HG03378 (cell line): Measurements from ENCODE around the gene ARHGEF38.

ENCODE experiments used
- ATAC-seq: cut with Tn5 transposase; IDR thresholded peaks from one replicate; pipeline ENCODE4 v1.9.1; 2021; ENCODE audit warnings: mild to moderate bottlenecking, moderate library complexity; ENCODE audit not compliant: unreplicated experiment

The ARHGEF38 gene, protein sequence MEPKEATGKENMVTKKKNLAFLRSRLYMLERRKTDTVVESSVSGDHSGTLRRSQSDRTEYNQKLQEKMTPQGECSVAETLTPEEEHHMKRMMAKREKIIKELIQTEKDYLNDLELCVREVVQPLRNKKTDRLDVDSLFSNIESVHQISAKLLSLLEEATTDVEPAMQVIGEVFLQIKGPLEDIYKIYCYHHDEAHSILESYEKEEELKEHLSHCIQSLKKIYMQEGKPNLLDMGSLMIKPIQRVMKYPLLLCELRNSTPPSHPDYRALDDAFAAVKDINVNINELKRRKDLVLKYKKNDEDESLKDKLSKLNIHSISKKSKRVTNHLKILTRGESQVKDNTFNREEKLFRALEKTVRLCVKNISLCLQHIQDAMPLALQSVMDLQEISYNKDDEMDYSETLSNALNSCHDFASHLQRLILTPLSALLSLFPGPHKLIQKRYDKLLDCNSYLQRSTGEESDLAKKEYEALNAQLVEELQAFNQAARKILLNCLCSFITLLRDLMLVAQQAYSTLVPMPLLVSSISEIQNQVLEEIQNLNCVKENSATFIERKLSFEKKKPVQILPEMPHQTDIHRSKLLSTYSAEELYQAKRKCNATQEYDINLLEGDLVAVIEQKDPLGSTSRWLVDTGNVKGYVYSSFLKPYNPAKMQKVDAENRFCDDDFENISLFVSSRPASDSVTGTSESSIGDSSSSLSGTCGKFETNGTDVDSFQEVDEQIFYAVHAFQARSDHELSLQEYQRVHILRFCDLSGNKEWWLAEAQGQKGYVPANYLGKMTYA

DNA sequence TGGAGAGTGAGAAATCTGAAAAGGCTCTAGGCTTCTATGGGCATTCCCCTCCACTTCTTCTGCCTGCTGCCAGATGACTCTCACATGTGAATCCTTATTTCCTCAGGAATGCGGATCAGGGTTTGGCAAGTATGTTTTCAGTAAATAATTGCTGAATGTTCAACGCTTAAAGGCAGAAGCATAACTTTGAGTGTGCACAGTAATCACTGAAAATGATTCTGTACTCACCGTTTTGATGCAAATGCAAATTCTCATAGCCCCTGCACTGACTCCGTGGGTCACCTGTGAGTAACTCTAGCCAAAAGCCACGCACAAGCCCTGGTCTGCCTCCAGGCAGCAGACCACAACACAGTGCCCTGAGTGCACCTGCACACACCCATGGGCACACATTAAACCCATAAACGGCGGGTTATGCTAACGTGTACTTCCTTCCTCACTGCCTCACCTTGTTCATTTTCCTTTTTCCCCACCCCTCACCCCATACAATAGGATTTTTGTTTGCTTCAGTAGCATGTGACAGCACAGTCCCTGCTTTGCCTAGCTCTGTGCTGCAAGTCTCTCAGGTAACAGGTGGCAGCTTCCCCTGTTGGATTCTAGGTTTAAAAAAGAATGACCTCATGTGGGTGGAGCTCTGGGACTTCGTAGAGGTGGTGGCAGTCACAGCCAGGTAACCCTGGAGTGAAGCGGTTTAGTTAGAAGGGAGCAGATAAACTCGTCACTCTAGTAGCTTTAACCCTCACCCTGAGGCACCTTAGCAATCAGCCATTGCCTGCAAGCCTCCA lies at the start of gene ARHGEF38:
Gene ARHGEF38, plus strand, starts transcription at position 656 of the 782 bp plus-strand sequence. CDS start 146 bp downstream, outside the sequence.
- ATAC-seq: no peak

DNA sequence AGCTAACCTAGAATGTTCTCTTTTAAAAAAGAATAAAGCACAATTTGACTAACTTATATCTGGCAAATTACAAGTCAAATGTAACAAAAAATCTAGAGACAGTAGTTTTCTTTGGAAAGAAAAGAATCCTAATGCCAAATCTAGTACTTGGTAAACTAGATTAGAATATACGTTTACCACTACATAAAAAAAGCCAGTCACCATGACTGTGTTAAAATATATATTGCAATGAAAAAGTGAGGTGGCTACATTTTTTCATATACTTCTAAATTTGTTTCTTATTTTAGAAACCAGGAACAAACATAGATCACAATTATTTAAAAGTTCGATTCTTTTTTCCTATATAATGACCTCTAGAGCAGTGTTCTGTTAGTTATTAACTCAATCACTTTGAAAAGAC lies 48.9 kb upstream of the ARHGEF38 start:
- ATAC-seq: no peak

DNA sequence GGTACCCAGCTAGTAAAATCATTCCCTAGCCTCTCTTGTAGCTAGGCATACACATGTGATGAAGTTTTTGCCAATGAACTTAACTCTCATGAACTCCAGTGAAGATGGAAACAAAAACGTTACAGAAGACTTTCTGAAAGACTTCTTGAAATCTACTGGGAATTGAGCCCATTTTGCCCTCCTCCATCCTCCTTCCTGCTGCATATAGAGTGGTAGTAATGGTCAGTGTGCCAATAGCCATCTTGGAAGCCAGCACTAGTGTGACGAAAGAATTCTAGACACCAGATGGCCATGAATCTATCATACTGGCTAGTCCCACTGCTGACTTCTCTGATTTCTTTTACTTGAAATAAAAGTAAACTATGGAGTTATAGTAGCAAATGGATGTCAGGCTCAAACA lies 47.7 kb upstream of the ARHGEF38 start:
- ATAC-seq: no peak

DNA sequence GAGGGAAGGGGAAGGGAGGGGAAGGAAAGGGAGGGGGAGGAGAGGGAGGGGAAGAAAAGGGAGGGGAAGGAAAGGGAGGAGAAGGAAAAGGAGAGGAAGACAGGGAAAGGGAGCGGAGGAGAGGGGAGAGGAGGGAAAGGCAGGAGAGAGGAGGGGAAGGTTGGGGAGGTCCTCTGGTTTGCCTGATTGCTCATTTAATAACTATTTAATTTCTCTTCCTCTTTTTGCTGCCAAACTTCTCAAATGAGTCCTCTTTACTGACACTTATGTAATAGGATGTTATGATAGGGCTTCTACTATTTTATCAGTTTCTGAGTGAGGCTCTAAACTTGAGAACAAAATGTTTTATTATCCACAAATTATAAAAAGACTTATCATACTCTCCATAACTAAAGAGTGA lies 43.1 kb upstream of the ARHGEF38 start:
- ATAC-seq: peak; percentile 99

DNA sequence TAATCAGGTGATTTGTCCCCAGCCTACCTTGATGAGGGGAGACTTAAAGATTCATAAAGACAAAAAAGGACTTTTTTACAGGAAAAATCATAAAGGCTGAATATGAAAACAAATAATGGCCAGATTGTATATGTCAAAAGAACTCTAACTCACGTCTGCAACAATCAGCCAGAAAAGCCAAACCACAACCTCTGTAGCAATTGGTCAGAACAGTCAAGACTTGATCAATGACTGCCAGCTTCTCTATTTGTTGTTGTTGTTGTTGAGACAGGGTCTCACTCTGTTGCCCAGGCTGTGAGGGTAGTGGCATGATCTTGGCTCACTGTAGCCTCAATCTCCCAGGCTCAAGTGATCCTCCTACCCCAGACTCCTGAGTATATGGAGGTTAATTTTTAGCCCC lies 42.7 kb upstream of the ARHGEF38 start:
- peak; percentile 32 for ATAC-seq

DNA sequence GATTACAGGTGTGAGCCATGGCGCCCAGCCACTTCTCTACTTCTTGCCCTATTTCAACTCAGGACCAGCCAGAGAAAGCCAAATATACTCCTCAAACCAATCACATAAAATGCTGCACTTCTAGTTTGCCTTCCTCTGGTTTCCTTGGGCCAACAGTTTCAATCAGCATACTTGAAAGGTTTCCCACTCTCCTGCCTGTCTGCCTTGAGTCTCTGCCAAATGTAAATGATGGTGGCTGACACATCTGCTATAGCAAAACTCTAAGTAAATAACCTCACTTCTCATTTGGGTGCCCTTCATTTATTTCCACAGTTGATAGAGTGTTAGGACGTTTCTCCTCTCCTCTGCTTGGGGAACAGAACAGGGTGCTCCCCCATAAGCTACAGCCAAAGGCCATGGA lies 42.2 kb upstream of the ARHGEF38 start:
- ATAC-seq: no peak

DNA sequence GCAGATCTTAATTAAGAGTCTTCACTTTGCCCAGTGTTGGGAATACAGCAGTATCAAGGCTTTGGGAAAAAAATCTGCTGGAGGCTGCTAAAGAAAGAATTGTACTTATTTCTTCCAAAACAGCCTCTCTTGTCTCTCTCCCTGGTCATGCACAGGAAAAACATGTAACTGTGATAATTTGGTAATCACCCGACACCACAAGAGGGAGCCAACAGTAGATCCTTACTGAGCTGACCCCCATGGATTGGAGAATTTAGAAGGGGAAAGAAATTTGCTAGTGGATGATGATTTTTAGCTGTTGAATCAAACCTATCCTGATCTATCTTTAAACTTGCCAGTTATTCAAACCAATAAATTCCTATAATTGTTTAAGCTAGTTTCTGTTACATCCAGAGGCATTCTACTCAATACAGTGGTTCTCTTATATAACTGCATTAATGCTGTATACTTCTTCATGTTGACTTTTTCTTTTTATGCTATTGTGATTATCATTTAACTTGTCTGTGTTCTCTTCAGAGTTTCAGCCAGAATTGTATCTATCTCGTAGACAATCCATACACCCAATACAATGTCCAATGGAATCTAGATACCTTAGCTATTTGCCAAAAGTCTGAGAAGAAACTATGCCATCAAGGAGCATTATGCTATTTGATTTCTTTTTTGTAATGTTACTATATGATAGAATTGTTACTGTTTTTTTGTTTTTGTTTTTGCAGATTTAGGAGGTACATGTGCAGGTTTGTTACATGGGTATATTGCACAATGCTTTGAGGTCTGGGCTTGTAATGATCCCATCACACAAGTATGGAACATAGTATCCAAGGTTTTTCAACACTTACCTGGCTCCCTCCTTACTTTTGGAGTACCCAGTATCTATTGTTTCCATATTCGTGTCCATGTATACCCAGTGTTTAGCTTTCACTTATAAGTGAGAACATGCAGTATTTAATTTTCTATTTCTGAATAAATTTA lies 31.3 kb upstream of the ARHGEF38 start:
- ATAC-seq: peak; percentile 64

DNA sequence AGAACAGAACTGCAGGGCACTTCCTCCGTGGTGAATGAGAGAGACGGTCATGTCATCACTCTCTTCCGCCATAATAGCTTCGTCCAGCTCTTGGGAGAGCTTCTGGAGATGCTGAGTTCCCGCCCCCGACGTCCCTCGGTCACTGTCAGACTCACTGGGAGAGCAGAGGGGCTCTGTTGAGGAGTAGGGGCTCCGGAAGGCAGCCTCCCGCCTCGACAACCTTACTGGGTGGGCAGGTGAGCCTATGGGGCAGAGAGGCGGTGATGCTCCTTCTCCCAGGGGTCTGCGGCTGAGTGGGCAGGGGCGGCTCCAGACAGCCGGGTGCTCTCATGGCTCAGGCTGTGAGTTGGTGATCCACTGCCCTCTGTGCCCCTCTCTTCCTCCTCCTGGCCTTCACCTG lies 25.8 kb upstream of the ARHGEF38 start:
- ATAC-seq: no peak

DNA sequence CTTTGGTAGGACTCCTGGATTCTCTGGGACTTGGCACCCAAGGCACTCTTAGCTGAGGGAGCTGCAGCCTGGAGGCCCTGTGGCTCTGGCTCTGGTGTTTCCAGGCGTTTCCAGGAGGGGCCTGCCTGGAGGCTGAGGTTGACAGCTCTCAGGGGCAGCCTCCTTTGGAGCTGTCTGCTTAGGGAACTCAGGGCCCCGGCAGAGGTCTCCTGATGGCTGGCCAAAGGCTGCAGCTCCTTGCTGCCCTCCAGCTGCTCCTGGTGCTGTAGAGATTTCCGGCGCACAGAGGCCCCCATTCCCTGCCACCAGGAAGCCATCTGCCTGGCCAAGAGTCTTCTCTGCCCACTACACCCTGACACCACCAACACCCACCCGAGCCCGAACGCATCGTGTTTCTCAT lies 25.3 kb upstream of the ARHGEF38 start:
- ATAC-seq: no peak

DNA sequence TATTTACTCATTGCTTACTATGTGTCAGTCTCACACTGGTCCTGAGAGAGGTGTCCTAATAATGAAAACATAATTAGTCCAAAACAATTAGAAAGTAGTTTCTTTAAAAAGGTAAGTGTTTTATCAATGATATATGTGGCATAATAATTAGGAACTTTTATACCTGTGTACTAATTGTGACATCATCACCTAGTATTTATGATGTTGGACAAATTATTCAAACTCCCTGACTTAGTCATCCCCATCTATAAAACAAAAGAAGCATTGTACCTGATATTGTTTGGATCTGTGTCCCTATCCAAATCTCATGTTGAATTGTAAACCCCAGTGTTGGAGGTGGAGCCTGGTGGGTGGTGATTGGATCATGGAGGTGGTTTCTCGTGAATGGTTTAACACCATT lies 15.8 kb upstream of the ARHGEF38 start:
- no peak for ATAC-seq

DNA sequence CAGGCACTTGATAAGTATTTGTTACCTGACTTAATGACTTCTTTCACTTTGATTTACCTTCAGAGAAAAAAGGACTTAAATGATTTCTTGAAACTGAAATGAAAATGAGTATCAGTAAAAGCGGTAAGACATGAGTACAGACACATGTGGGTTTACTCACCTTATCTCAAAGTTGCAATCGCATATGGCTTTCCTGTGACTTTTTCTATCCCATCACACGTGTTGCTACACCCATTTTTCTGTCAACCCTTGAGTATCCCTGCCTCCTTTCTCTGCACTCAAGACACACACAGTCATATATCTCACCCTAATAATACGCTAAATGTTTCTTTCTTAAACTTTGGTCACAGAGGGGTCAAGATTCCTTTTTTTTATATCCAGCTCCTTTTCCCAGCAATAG lies 11.0 kb upstream of the ARHGEF38 start:
- no peak for ATAC-seq

DNA sequence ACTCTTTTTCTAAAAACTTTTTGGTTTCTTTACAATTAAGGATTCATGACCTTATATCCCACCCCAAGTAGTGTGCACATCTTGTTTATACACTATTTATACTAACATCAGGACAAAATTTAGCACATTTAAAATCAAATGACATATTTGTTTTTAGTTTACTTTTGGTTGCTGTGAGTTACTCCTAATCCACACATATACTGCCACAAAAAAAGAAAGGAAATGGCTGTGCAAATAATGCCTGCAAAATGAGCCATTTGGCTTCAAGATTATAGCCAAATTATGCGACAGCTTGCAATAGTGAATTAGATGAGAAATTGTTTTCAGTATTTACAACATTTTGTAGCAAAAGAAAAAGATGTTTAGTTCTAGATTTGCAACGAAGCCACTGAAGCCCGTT lies 10.4 kb upstream of the ARHGEF38 start:
- ATAC-seq: no peak

DNA sequence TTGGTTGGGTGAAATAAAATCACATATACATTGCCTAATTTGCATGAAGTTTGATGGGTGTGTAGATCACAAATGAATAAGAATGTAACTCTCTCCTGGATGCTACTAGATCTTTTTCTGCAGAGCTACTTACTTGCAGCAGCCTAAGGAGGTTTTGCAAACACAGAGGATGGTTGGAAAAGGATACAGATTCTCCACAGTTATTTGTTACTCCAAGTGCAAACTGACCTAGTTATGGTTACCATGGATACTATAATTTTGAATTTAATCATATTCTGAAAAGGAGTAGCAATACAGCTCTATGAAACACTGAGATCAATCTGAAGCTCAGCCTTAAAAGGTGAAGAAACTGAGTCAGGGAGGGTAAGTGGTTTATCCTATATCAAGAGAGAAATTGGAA lies 9.1 kb upstream of the ARHGEF38 start:
- ATAC-seq: no peak

DNA sequence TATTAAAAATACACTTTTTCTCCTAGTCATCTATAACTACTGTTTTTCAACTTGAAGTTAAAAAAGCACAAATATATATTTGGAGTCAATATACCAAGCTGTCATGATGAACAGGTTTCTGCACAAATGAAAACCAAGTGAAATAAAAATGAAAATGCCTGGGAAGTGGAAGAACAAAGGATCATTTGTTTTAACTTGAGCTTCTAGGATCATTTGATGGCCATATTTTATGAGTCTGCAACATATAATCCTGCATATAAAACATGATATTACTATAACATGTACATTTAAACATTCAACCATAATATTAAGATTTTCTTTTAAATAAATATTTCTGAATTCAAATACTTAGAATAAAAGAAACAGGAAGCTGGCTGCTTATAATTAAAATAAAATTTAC lies 8.5 kb upstream of the ARHGEF38 start:
- ATAC-seq: no peak

DNA sequence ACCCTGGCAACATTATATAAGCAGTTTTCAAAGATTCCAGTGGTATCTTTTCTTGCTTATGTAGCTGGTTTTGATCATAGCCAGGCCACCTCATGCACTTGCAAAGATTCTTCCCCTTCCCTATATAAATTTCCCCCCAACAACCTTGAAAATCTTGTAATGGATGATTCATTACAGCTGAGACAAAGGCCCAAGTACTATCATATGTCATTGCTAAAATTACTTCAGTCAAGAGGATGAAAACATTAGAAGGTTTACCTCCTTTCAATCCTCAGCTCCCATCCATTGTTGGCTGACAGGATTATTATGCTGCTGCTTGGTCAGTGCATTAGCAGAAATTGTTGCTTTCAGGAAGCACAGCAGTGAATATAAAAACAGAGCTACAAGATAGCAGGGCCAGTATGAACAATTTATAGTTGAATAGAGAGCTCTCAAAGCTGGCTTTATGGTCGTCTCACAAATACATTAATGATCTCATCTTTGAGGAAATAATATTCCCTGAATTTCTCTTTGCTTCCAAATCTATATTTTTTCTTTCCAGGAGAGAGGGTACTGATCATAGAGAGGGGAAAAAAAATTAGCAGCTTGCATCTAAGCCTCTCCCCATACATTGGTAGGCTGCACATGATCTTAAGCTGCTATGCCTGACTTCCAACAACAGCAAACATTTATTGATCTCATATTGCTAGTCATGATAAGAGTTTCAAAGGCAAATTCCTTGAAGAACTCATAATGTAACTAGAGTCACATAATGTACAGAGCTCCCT lies 7.7 kb upstream of the ARHGEF38 start:
- ATAC-seq: no peak

DNA sequence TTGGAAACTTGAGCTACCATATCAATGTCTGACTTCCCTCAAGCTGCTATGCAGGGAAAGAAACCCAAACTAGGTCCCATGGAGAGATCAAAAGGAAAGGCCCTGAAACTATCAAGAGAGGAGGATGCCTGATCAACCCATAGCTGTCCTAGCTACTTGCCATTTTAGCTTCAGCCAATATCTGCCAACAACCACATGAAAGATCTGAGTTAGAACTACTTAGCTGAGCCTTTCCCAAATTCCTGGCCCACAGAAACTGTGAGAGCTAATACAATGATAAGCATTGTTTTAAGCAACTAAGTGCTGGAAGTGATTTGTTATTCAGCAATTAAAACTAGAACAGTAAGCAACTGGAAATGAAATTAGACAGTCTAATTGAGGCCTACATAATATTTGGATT lies 6.3 kb upstream of the ARHGEF38 start:
- ATAC-seq: no peak

DNA sequence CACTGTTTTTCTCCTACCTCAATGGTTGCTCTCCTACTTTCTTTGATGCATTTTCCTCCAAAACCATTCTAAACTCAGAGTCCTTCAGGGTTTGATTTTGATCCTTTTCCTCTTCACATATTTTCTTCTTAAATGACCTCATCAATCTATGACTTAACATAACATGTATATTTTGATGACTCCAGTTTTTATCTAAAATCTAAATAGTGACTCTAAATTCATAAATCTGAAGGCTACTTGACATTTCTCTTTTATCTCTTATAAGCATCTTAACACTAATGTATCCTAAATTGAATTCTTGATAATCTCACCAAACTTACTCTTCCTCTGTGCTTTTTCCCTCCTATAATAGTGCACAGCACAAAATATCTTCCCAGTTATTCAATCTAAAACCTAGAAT lies 4.7 kb upstream of the ARHGEF38 start:
- no peak for ATAC-seq

DNA sequence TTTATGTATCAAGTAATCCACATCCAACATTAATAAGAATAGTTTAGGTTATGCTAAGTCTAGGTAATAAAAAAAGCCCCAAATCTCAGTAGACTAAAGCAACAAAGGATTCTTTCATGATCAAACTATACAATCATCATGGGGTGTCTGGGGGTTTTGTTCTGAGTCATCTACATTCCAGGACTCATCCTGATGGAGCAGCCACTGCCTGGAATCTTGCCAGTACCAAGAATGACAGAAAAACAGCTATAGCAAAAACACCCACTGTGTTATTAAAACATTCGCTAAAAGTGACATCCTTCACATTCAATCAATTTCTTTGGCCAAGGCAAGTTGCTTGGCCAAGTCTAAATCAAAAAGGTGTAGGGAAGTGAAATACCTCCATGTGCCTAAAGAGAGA lies 3.9 kb upstream of the ARHGEF38 start:
- no peak for ATAC-seq

DNA sequence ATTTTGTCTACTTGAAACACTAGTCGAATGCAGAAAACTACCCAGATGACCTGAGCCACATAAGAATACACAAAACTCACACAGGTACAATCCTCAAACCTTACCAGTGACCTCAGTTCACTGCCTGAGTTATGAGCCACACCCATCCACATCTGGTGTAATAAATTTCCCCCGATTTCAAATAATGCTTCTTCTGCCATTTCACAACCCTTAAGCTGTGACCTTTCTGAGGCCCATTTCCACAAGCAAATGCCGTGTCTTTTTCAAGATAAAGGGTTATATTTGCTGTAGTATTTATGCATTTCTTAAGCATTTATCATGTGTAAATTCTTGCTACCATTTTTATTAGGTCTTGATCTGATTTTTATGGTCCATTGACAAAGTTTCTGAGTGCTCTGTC lies 1.8 kb upstream of the ARHGEF38 start:
- no peak for ATAC-seq

DNA sequence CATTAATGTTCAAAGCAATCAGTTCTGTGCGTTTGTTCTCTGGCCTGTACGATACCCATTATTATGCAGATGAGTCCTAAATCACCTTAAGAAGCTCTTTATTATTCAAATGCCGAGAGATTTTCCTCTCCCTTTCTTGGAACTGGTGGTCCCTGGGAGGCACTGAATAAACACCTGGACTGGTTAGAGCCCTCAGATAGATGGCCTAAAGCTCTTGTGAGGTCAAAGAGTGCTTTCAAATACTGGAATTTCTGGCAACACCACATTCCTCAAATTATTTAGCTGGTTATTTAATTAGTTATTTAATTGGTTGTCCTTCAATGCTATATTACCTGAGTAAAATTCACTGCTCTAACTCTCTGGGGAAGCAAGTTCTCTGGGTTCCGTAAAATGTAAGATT lies 3.0 kb downstream of the ARHGEF38 start:
- ATAC-seq: no peak
